Lower lobe of right lung (tissue), 2 donors: ENCODE results near the gene PKLR. TPM values are rescaled to one million over a fixed set of nuclear protein-coding genes. Genes with fewer than 3 reads are reported as not detected.

Experiments
- ATAC-seq, 2 donors: fragments of 200-7000 bp; cut with Tn5 transposase; one replicate each; pipeline ENCODE4 v1.9.1; 2020 to 2022; ENCODE audit warnings: mild to moderate bottlenecking in 2 of 2, moderate library complexity in 2 of 2
- DNase-seq: peaks from one replicate; pipeline ENCODE4 v3.0.0-alpha.2; 2020
- H3K27ac ChIP-seq: fragments of 200-600 bp; one replicate; pipeline ENCODE4 v1.8.0; 2022
- H3K27me3 ChIP-seq: fragments of 200-600 bp; one replicate; pipeline ENCODE4 v1.8.0; 2022; ENCODE audit warnings: low read depth
- H3K36me3 ChIP-seq: fragments of 200-600 bp; one replicate; pipeline ENCODE4 v1.8.0; 2022; ENCODE audit warnings: mild to moderate bottlenecking
- H3K4me1 ChIP-seq: fragments of 200-600 bp; one replicate; pipeline ENCODE4 v1.8.0; 2022
- H3K4me3 ChIP-seq: fragments of 200-600 bp; one replicate; pipeline ENCODE4 v1.8.0; 2022; ENCODE audit warnings: mild to moderate bottlenecking
- H3K9me3 ChIP-seq: fragments of 200-600 bp; one replicate; pipeline ENCODE4 v1.8.0; 2022
- CTCF ChIP-seq: fragments of 200-600 bp; IDR thresholded peaks from one replicate; pipeline ENCODE4 v1.8.0; 2022; ENCODE audit warnings: antibody characterized with exemption, mild to moderate bottlenecking
- intact Hi-C: fragments of 100-400 bp; cut with DNase I; formaldehyde crosslinking; loops from one replicate; pipeline ENCODE4 v1.11.0; 2022
- total RNA-seq: library from RNA; stranded (reverse); fragmentation: NEBNext Ultra II Directional; extraction: Animal tissue kit (Norgen Biotek cat#: 25700); gene quantifications from one replicate; pipeline ENCODE4 v1.2.1, GENCODE V29; 2021
- donor health status: DM: no; HTN: yes; CAD: no; lungs with severe emphysema.

Gene PKLR
- total RNA-seq, 1 donor from 2014 or later: not detected

GRCh38 chr1:155320661-155321617, 19.7 kb upstream of the PKLR start, which contains the start of gene RUSC1:
Gene RUSC1, plus strand, starts transcription at chr1:155320894. Its CDS starts 880 bp downstream, at chr1:155321774.
- Histone ChIP-seq H3K4me1 (peaks cover 38% of the 10 kb centered on the region), H3K9me3 (no peaks in the 10 kb centered on the region), H3K4me3 (peak within 1 kb of the TSS; percentile 95), H3K27me3 (no peaks in the 10 kb centered on the region), H3K36me3 (peaks cover 43% of the 10 kb centered on the region), H3K27ac (peak within 1 kb of the TSS; percentile 44)
- no peak for ATAC-seq
- TF ChIP-seq CTCF: no peak
- intact Hi-C loops: no loop called here
- peak; percentile 84 for DNase-seq

- H3K27ac ChIP-seq: peak overlapping the region; percentile 44
- H3K4me1 ChIP-seq: peaks cover 33% of the 10 kb centered on the region
- DNase-seq (no peak), ATAC-seq (no peak)
- no peaks in the 10 kb centered on the region for H3K27me3 ChIP-seq
- TF ChIP-seq CTCF: no peak
- H3K36me3 ChIP-seq: peaks cover 48% of the 10 kb centered on the region
- intact Hi-C loops: no loop called here
- no peaks in the 10 kb centered on the region for H3K9me3 ChIP-seq
- peak overlapping the region; percentile 95 for H3K4me3 ChIP-seq
Observed at GRCh38 chr1:155320252-155320651, 19.0 kb upstream of the PKLR start.

- H3K4me1 ChIP-seq: peaks cover 31% of the 10 kb centered on the region
- intact Hi-C loops: no loop called here
- DNase-seq (no peak), ATAC-seq (no peak)
- H3K27ac ChIP-seq: no peak overlapping the region
- H3K4me3 ChIP-seq: no peak overlapping the region
- H3K9me3 ChIP-seq: no peaks in the 10 kb centered on the region
- H3K36me3 ChIP-seq: peaks cover 55% of the 10 kb centered on the region
- TF ChIP-seq CTCF: no peak
- no peaks in the 10 kb centered on the region for H3K27me3 ChIP-seq
Observed at GRCh38 chr1:155319536-155319935, 18.3 kb upstream of the PKLR start.

- H3K4me3 ChIP-seq: no peak overlapping the region
- DNase-seq (no peak), ATAC-seq (no peak)
- TF ChIP-seq CTCF: no peak
- intact Hi-C loops: no loop called here
- no peaks in the 10 kb centered on the region for H3K9me3 ChIP-seq
- peaks cover 70% of the 10 kb centered on the region for H3K36me3 ChIP-seq
- peaks cover 31% of the 10 kb centered on the region for H3K4me1 ChIP-seq
- H3K27me3 ChIP-seq: no peaks in the 10 kb centered on the region
- H3K27ac ChIP-seq: no peak overlapping the region
Observed at GRCh38 chr1:155318082-155318481, 16.8 kb upstream of the PKLR start.

GRCh38 chr1:155316922-155317321, 15.7 kb upstream of the PKLR start:
- no peaks in the 10 kb centered on the region for H3K27me3 ChIP-seq
- DNase-seq: no peak
- H3K4me3 ChIP-seq: no peak overlapping the region
- intact Hi-C loops: no loop called here
- H3K9me3 ChIP-seq: no peaks in the 10 kb centered on the region
- ATAC-seq: no peak
- peaks cover 25% of the 10 kb centered on the region for H3K4me1 ChIP-seq
- H3K27ac ChIP-seq: no peak overlapping the region
- TF ChIP-seq CTCF: no peak
- H3K36me3 ChIP-seq: peaks cover 81% of the 10 kb centered on the region
